Measurements from ENCODE around the gene ARID5B. TPM values are rescaled to one million over a fixed set of nuclear protein-coding genes. Genes with fewer than 3 reads are reported as not detected.

ARID5B gene
- total RNA-seq, 2 experiments from 2014 or later = 26.7 to 28.3 TPM

DNA sequence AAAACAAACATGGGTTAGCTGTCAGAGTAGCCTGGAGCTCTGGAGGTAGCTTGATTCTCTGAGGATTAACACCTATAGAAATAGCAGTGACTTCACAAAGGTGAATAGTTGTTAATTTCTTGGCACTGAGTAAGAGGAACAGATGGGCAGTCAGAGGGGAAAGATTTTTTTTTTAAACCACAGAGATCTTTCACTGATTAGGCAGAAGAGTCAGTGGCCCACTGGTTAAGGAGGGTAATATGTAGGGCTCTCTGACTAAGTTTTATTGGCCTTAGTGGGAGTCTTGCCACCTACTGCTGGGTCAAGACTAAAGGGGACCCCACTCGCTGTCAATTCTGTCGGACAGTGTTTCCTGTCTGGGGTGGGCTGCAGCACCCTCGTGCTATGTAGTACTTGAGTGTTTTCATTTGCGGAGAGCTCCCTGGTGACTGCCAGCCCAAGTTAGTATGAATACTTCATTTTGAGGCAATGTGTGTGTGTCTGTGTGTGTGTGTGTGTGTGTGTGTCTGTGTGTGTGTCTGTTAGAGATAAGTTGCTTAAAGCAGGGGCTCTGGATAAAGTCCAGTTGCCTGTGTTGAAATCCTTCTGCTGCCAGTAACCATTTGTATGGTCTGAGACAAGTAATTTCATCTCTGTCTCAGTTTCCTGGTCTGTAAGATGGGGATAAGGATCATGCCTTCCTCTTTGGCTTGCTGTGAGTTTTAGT lies 145.2 kb downstream of the ARID5B start:
- peak overlapping the region; percentile 84 for H3K4me3 Mint-ChIP-seq
- POLR2A ChIA-PET = interaction anchor here (0.6 to 4.7 kb wide), 27 partner anchors 8 to 197 kb away, joined by 3 to 27 read pairs (median 5); partner anchors contain the start of gene ARID5B
- DNase-seq = peak; percentile 40
- intact Hi-C loops (cut with micrococcal nuclease) = loop anchor here (1.0 to 5.0 kb wide), 5 partner anchors 36 to 144 kb away; partner anchors contain the start of gene ARID5B
- H3K27me3 Mint-ChIP-seq = no peaks in the 10 kb centered on the region
- CTCF ChIA-PET = interaction anchor here (1.0 to 3.5 kb wide), 7 partner anchors 9 to 202 kb away, joined by 4 to 20 read pairs (median 6); no protein-coding TSS in a partner anchor
- H3K4me1 Mint-ChIP-seq (ENCODE audit: low read depth) = peaks cover 95% of the 10 kb centered on the region
- peaks cover 3% of the 10 kb centered on the region for H3K9me3 Mint-ChIP-seq
- TF ChIP-seq, protein P1, sequence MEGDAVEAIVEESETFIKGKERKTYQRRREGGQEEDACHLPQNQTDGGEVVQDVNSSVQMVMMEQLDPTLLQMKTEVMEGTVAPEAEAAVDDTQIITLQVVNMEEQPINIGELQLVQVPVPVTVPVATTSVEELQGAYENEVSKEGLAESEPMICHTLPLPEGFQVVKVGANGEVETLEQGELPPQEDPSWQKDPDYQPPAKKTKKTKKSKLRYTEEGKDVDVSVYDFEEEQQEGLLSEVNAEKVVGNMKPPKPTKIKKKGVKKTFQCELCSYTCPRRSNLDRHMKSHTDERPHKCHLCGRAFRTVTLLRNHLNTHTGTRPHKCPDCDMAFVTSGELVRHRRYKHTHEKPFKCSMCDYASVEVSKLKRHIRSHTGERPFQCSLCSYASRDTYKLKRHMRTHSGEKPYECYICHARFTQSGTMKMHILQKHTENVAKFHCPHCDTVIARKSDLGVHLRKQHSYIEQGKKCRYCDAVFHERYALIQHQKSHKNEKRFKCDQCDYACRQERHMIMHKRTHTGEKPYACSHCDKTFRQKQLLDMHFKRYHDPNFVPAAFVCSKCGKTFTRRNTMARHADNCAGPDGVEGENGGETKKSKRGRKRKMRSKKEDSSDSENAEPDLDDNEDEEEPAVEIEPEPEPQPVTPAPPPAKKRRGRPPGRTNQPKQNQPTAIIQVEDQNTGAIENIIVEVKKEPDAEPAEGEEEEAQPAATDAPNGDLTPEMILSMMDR (IDR thresholded peaks at IDR 0.05) = no peak
- ATAC-seq = peak; percentile 49
- peaks cover 61% of the 10 kb centered on the region for H3K36me3 Mint-ChIP-seq (ENCODE audit: low read depth)
- H3K27ac Mint-ChIP-seq = peak overlapping the region; percentile 95

DNA sequence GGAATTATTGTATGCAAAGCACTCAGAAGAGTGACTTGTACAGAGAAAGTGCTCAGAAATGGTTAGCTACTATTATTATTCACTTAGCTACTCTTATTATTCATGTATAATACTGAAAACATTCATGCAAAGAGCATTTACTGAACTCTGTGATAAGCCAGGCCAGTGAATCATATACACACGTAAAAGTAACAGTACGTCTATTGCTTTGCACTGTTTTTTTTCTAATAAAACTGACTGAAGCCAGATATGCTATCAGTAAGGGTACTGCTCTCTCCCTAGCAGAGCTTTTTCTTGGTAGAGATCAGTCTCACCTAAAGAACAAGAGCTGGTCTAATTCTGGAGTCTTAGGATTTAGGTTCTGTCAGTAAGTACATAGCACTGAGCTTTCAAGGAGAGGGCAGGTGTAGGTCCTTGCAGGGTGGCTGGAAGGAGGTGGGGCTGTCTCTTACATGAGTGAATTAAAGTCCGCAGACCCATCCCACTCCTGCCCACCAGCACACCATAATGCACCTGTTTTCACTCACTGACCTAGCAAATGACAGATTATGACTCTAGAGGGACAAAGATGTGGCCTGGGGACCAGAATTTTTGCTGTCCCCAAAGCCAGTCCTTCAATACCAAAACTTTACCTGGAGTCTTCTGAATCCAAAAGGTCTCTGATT lies 145.9 kb downstream of the ARID5B start:
- ChIA-PET POLR2A (interaction anchor here (0.9 to 4.7 kb wide), 16 partner anchors 7 to 147 kb away, joined by 3 to 27 read pairs (median 9); partner anchors contain the start of gene ARID5B), CTCF (interaction anchor here (1.4 to 3.5 kb wide), 5 partner anchors 10 to 201 kb away, joined by 5 to 20 read pairs (median 7); no protein-coding TSS in a partner anchor)
- Mint-ChIP-seq H3K27me3 (no peaks in the 10 kb centered on the region), H3K9me3 (peaks cover 3% of the 10 kb centered on the region), H3K27ac (peak overlapping the region; percentile 95), H3K4me3 (peak overlapping the region; percentile 84), H3K36me3 (ENCODE audit: low read depth) (peaks cover 64% of the 10 kb centered on the region), H3K4me1 (ENCODE audit: low read depth) (peaks cover 92% of the 10 kb centered on the region)
- TF ChIP-seq, protein P1 (IDR thresholded peaks at IDR 0.05) = no peak
- DNase-seq (peak; percentile 13), ATAC-seq (peak; percentile 11)
- intact Hi-C loops (cut with micrococcal nuclease) = loop anchor here (2.0 to 5.0 kb wide), 4 partner anchors 35 to 145 kb away; partner anchors contain the start of gene ARID5B

DNA sequence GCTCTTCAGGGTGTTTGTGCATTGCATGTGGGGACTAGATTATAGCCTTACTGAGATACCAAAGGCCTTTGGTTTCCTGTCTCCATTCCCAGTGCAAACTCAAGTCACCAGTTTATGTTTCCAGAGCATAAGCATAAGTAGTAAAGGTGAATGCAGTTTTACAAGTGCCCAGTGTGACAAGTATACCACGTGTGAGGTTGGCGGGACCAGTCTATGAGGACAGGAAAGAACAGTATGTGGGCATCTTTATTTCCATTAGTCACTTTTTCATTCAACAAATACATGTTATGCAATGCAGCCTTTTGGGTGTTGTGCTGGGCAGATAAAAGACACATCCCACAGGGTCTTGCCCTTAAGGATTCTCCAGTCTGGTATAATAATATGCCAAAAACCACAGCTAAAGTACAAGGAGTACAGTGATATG lies 146.5 kb downstream of the ARID5B start:
- peak; percentile 82 for DNase-seq
- Mint-ChIP-seq H3K4me1 (ENCODE audit: low read depth) (peaks cover 95% of the 10 kb centered on the region), H3K9me3 (peaks cover 6% of the 10 kb centered on the region), H3K27ac (peak overlapping the region; percentile 95), H3K27me3 (no peaks in the 10 kb centered on the region), H3K4me3 (peak overlapping the region; percentile 84), H3K36me3 (ENCODE audit: low read depth) (peaks cover 66% of the 10 kb centered on the region)
- CTCF ChIA-PET = interaction anchor here (0.7 to 3.7 kb wide), 11 partner anchors 10 to 197 kb away, joined by 3 to 24 read pairs (median 6); partner anchors contain the start of gene ARID5B
- peak; percentile 38 for ATAC-seq
- TF ChIP-seq, protein P1 (IDR thresholded peaks at IDR 0.05) = no peak
- intact Hi-C loops (cut with micrococcal nuclease) = loop anchor here (2.0 to 5.0 kb wide), 5 partner anchors 35 to 146 kb away; partner anchors contain the start of gene ARID5B
- POLR2A ChIA-PET = interaction anchor here (0.7 to 4.7 kb wide), 17 partner anchors 9 to 148 kb away, joined by 3 to 79 read pairs (median 10); partner anchors contain the start of gene ARID5B

DNA sequence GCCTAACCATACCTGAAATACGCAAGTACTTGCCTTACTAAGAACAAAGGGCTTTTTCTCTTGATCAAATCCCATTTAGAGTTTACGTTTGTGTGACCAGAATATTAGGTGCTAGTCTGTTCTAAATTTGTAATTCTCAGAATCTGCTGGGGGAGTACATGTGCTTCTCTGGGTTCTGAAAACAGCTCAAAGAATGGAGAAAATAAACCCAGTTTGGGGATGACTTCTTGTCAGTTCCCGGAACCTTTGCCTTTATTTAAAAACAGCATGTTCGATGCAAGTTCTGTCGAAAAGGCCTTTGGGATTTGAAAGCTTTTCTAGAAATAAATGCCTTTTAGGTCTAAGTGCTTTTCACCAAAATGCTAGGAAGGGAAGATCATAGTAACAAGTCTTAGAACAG lies 147.0 kb downstream of the ARID5B start:
- Mint-ChIP-seq H3K27ac (peak overlapping the region; percentile 95), H3K9me3 (peaks cover 6% of the 10 kb centered on the region), H3K4me1 (ENCODE audit: low read depth) (peaks cover 95% of the 10 kb centered on the region), H3K4me3 (peak overlapping the region; percentile 84), H3K27me3 (no peaks in the 10 kb centered on the region), H3K36me3 (ENCODE audit: low read depth) (peaks cover 66% of the 10 kb centered on the region)
- ATAC-seq (peak; percentile 6), DNase-seq (no peak)
- intact Hi-C loops (cut with micrococcal nuclease) = loop anchor here (2.0 to 5.0 kb wide), 2 partner anchors 136 to 146 kb away; partner anchors contain the start of gene ARID5B
- TF ChIP-seq, protein P1 (IDR thresholded peaks at IDR 0.05) = no peak
- ChIA-PET POLR2A (interaction anchor here (0.7 to 4.7 kb wide), 18 partner anchors 8 to 1221 kb away, joined by 3 to 79 read pairs (median 4); partner anchors contain the start of gene ARID5B), CTCF (interaction anchor here (0.7 to 3.7 kb wide), 13 partner anchors 10 to 217 kb away, joined by 3 to 24 read pairs (median 5); partner anchors contain the start of gene ARID5B)
